LNCAP (cell line): Measurements from ENCODE around the gene GLMN.

Source experiments
- TF ChIP-seq, protein P1 (sequence below): fragments of 450-650 bp; IDR thresholded peaks from 2 replicates; pipeline ENCODE4 v1.5.1; 2017; ENCODE audit warnings: mild to moderate bottlenecking

GLMN gene

GRCh38 chr1:92201973-92202372, 96.8 kb downstream of the GLMN start:
- TF ChIP-seq, protein P1, sequence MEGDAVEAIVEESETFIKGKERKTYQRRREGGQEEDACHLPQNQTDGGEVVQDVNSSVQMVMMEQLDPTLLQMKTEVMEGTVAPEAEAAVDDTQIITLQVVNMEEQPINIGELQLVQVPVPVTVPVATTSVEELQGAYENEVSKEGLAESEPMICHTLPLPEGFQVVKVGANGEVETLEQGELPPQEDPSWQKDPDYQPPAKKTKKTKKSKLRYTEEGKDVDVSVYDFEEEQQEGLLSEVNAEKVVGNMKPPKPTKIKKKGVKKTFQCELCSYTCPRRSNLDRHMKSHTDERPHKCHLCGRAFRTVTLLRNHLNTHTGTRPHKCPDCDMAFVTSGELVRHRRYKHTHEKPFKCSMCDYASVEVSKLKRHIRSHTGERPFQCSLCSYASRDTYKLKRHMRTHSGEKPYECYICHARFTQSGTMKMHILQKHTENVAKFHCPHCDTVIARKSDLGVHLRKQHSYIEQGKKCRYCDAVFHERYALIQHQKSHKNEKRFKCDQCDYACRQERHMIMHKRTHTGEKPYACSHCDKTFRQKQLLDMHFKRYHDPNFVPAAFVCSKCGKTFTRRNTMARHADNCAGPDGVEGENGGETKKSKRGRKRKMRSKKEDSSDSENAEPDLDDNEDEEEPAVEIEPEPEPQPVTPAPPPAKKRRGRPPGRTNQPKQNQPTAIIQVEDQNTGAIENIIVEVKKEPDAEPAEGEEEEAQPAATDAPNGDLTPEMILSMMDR, result no peak
